AG10803 (cell line): ENCODE results near the gene TMEM234.
A peak's percentile ranks its signal among the peaks of the same experiment; 100 is the strongest.

ENCODE experiments used
- DNase-seq: peaks from one replicate; pipeline ENCODE4 v3.0.0; 2010; ENCODE audit warnings: low read depth
- H3K4me3 ChIP-seq: 2 replicates; pipeline ENCODE4 v1.5.1; 2011; ENCODE audit warnings: mild to moderate bottlenecking, low read length, control low read depth
- CTCF ChIP-seq: conservative IDR thresholded peaks from 2 replicates; pipeline ENCODE4 v1.5.1; 2011; ENCODE audit warnings: mild to moderate bottlenecking, low read length, control low read depth, inconsistent platforms

TMEM234 gene

DNA sequence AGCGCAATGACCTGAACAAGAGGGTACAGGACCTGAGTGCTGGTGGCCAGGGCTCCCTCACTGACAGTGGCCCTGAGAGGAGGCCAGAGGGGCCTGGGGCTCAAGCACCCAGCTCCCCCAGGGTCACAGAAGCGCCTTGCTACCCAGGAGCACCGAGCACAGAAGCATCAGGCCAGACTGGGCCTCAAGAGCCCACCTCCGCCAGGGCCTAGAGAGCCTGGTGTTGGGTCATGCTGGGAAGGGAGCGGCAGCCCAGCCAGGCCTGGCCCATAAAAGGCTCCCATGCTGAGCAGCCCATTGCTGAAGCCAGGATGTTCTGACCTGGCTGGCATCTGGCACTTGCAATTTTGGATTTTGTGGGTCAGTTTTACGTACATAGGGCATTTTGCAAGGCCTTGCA is 27.2 kb downstream of the TMEM234 start:
- H3K4me3 ChIP-seq: no peak overlapping the region
- no peak for TF ChIP-seq CTCF
- no peak for DNase-seq

DNA sequence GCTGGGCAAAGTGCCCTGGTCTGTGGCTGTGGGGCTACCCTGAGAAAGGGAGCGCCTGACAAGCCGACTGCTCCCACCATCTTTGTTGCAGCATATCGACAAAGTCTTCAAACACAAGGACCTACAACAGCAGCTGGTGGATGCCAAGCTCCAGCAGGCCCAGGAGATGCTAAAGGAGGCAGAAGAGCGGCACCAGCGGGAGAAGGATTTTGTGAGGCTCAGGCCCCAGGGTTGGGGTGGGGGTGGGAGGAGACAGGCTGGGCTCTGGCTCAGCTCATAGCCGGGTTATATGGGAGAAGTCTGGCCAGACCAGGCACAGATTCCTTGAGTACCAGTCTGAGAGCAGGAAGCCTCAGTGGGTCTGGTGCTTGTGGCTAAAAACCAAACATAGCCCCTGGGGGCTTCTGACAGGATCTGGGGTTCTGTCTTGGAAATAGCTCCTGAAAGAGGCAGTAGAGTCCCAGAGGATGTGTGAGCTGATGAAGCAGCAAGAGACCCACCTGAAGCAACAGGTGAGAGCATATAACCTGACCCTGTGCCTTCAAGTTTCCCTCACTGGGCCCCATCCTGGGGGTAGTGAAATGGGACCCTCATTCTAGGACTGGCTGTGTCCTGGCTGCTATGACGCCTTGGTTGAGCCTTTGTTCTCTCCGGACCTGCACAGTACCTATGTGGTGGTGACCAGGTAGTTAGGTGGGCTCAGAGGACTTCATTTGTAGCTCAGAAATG is 29.8 kb downstream of the TMEM234 start:
- no peak for DNase-seq
- no peak overlapping the region for H3K4me3 ChIP-seq
- TF ChIP-seq CTCF: no peak

DNA sequence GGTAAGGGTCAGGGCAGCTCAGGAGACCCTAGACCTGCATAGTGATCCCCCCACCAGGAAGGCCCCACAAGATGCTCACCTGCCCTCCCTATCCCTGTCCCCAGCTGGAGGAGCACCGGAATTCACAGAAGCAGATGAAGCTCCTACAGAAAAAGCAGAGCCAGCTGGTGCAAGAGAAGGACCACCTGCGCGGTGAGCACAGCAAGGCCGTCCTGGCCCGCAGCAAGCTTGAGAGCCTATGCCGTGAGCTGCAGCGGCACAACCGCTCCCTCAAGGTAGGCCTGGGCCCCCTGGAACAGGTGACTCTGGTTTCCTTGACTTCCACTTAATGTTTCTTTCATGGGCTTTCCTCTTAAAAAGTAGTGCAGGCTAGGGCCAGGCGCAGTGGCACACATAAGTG is 34.3 kb downstream of the TMEM234 start:
- H3K4me3 ChIP-seq: no peak overlapping the region
- DNase-seq: no peak
- no peak for TF ChIP-seq CTCF

DNA sequence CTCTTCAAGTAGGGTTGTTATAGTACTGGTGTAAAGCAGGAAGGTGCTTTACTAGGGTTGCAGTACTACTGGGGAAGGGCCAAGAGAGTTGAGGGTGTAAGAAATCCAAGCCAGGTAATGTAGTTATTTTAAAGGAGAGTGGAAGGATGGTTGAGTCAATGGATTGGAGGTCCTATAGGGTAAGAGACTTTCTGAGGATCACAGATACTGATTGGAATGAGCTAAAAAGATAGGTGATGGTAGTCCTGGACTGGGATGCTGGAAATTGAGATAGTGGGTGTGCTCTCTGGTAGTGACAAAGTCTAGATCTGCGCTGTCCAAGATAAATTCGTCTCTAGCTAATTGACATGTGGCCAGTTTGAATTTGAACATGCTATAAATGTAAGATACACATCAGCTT is 35.7 kb downstream of the TMEM234 start:
- TF ChIP-seq CTCF: no peak
- no peak overlapping the region for H3K4me3 ChIP-seq
- DNase-seq: no peak

DNA sequence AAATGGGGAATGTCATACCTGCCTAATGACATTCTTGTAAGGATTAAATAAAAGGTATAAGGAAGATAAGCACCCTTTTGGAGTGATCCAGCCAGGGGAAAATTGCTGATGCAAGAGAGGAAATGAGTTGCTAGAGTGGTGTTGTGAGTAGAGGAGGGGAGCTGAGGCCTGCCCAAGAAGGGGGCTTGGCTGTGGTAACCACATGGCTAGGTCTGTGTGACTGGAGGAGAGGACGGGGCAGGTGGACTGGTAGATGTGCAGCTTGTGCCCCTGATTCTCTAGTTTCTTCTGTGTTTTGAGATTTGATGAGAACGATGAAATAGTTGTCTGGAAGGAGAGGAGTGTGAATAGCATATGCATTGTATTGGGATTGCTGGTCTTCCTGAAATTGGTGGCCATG is 36.1 kb downstream of the TMEM234 start:
- no peak overlapping the region for H3K4me3 ChIP-seq
- no peak for DNase-seq
- TF ChIP-seq CTCF: no peak

DNA sequence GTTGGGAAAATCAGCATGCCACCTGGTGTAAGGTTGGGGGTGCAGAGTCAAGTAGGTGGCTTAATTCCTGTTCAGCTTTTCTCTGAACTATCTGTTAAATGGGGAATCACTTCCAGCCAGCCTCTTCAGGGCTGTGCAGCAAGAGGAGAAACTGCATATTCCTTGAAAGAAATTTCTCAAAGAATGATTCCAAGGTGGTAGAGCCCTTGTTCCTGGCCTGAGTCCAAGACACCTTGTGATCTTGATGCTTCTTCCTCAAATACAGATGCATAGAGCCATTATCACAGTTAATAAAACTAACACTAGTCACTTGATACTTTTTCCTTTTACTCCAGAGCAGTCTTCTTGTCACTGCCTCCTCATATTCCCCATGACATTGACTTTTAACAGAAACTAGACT is 37.5 kb downstream of the TMEM234 start:
- DNase-seq: no peak
- no peak overlapping the region for H3K4me3 ChIP-seq
- no peak for TF ChIP-seq CTCF

GRCh38 chr1:32182060-32182459 is 40.1 kb downstream of the TMEM234 start:
- no peak for DNase-seq
- no peak for TF ChIP-seq CTCF
- peak overlapping the region; percentile 80 for H3K4me3 ChIP-seq
